Left lung (tissue), 10 donors: ENCODE results near the gene LAMA4. TPM values are rescaled to one million over a fixed set of nuclear protein-coding genes. Genes with fewer than 3 reads are reported as not detected.

Source experiments
- ATAC-seq: fragments of 200-7000 bp; cut with Tn5 transposase; one replicate; pipeline ENCODE4 v1.9.1; 2020; ENCODE audit warnings: moderate library complexity
- DNase-seq, 4 donors: peaks; one replicate each; pipeline ENCODE4 v3.0.0-alpha.2; 2013 to 2020
- H3K27ac ChIP-seq, 2 donors: fragments of 200-600 bp; sonication (generic) in 1 of 2; one replicate each; pipeline versions ENCODE4 v1.5.0 to v1.8.0; 2020 to 2021
- H3K27me3 ChIP-seq, 2 donors: fragments of 200-600 bp; sonication (generic) in 1 of 2; one replicate each; pipeline versions ENCODE4 v1.5.0 to v1.8.0; 2020 to 2021
- H3K36me3 ChIP-seq, 2 donors: fragments of 200-600 bp; sonication (generic) in 1 of 2; one replicate each; pipeline versions ENCODE4 v1.5.0 to v1.8.0; 2020 to 2021
- H3K4me1 ChIP-seq, 2 donors: fragments of 200-600 bp; one replicate each; pipeline ENCODE4 v1.8.0; 2021
- H3K4me3 ChIP-seq, 2 donors: fragments of 200-600 bp; sonication (generic) in 1 of 2; one replicate each; pipeline versions ENCODE4 v1.5.0 to v1.8.0; 2020 to 2021; ENCODE audit warnings: mild to moderate bottlenecking in 1 of 2
- H3K9me3 ChIP-seq, 2 donors: fragments of 200-600 bp; sonication (generic) in 1 of 2; one replicate each; pipeline versions ENCODE4 v1.5.0 to v1.8.0; 2020 to 2021
- CTCF ChIP-seq, 2 donors: fragments of 200-600 bp; sonication (generic) in 1 of 2; IDR thresholded peaks; one replicate each; pipeline versions ENCODE4 v1.5.0 to v1.8.0; 2021; ENCODE audit warnings: antibody characterized with exemption in 2 of 2
- intact Hi-C, 2 donors: fragments of 100-400 bp; cut with DNase I; formaldehyde crosslinking; loops; one replicate each; pipeline versions ENCODE4 v1.11.2 to v1.14.2; 2022
- polyA plus RNA-seq, 6 donors: library from polyadenylated mRNA; unstranded; fragments of 120-200 nt; gene quantifications; one replicate each; pipeline ENCODE4 v1.2.1, GENCODE V29; 2013; ENCODE audit not compliant: insufficient read length in 6 of 6
- total RNA-seq, 2 donors: library from RNA; stranded (reverse); fragmentation: NEBNext Ultra II Directional; extraction: Animal tissue kit (Norgen Biotek cat#: 25700); gene quantifications; one replicate each; pipeline ENCODE4 v1.2.1, GENCODE V29; 2021
- donor health status: DM: no; HTN: yes; CAD: no.
- donor health status: DM: no; HTN: no; CAD: no.

Gene LAMA4
- total and polyA plus RNA-seq, 8 donors = 87.5 to 258 (median 216) TPM

DNA sequence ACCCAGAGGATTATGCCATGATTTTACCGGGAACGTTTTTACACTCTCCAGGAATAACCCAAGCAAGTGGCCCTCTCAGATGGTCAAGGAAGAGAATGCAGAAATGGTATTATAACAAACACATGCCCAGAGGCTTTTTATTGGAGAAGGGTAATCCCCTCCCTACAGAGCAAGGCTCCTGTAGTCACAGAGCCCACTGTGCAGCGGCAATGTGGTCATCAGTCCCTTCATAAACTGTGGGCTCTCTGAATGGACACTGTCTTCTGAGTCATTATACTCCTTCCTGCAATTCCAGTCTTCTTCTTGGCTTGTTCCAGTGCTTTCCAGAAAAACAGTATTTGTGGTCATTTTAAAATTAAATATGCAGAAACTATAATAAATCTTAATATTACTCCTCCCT, 74.7 kb downstream of the LAMA4 start:
- TF ChIP-seq CTCF (IDR thresholded peaks at IDR 0.05) = no peak
- ATAC-seq = peak; percentile 14
- no peak for DNase-seq
- Histone ChIP-seq H3K9me3 (no peaks in the 10 kb centered on the region), H3K27ac (no peak overlapping the region), H3K27me3 (no peaks in the 10 kb centered on the region), H3K36me3 (peaks cover 0 to 9% of the 10 kb centered on the region in 2 donors), H3K4me1 (no peaks in the 10 kb centered on the region), H3K4me3 (no peak overlapping the region)
- intact Hi-C loops = loop anchor here (5.0 to 10.0 kb wide), 2 partner anchors 125 to 133 kb away; no protein-coding TSS in a partner anchor

DNA sequence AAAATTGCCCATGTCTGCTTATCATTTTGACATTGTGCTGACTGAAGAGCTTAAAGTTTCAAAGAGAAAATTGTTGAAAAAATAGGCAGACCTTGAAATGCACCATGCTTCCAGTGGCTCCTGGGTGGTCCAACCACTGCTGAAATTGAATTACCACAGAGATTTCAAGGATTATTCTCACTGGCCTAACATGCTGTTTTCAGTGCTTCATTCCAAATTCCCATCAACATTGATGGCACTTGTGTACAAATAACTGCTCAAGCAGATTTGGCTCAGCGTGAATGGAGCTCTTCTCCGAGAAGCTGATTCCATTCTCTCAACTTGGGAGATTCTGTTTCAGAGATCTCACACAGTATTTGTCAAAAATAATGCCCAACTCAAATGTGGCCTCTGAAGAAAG, 75.5 kb downstream of the LAMA4 start:
- H3K27me3 ChIP-seq = no peaks in the 10 kb centered on the region
- no peak overlapping the region for H3K27ac ChIP-seq
- no peak for ATAC-seq
- H3K4me3 ChIP-seq = no peak overlapping the region
- no peaks in the 10 kb centered on the region for H3K9me3 ChIP-seq
- intact Hi-C loops = loop anchor here in 1 of 2 donors (5.0 kb wide), 1 partner anchor 133 kb away; no protein-coding TSS in a partner anchor
- no peak for TF ChIP-seq CTCF (IDR thresholded peaks at IDR 0.05)
- peaks cover 0 to 13% of the 10 kb centered on the region in 2 donors for H3K36me3 ChIP-seq
- H3K4me1 ChIP-seq = no peaks in the 10 kb centered on the region
- DNase-seq = no peak

DNA sequence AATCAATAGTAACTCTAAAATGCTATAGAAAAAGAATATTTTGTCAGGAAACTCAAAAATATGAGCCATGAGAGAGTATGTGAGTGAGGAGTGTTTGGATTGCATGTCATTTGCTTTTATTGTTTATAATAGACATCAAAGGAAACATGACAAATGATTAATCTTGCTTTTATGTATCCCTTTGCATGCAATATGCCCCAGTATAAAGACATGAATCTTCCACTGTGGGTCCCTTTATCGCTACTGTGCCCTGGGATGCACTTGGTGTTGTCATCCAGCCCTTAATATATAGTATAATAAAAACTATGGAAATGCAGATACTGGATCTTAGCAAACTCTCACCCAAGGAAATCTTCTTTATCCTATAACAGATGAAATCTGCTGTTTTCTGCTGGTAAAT, 77.3 kb downstream of the LAMA4 start:
- ATAC-seq = no peak
- no peaks in the 10 kb centered on the region for H3K4me1 ChIP-seq
- H3K9me3 ChIP-seq = no peaks in the 10 kb centered on the region
- H3K27ac ChIP-seq = no peak overlapping the region
- no peak for TF ChIP-seq CTCF (IDR thresholded peaks at IDR 0.05)
- H3K27me3 ChIP-seq = no peaks in the 10 kb centered on the region
- no peak for DNase-seq
- intact Hi-C loops = loop anchor here in 1 of 2 donors (5.0 kb wide), 1 partner anchor 135 kb away; no protein-coding TSS in a partner anchor
- no peak overlapping the region for H3K4me3 ChIP-seq
- H3K36me3 ChIP-seq = peaks cover 0 to 13% of the 10 kb centered on the region in 2 donors

DNA sequence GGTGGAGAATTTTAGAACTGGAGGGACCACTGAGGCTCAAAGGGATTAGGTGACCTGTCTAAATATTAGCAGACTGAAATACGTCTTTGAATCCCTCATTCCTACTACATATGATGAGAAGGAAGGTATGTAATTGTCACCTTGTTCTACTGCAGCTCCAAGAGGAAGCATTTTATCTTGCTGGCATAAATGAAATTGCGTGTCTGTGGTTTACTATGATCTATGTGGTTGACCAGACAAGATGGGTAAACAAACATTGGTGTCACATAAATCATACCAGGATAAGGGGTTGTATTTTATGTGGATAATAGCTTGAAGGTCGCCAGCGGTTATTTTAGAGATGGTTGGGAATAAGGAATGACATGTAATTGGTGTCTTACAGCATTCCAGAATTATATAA, 78.2 kb downstream of the LAMA4 start:
- H3K27me3 ChIP-seq = no peaks in the 10 kb centered on the region
- DNase-seq (no peak), ATAC-seq (no peak)
- H3K4me3 ChIP-seq = no peak overlapping the region
- TF ChIP-seq CTCF (IDR thresholded peaks at IDR 0.05) = no peak
- no peaks in the 10 kb centered on the region for H3K9me3 ChIP-seq
- no peak overlapping the region for H3K27ac ChIP-seq
- no peaks in the 10 kb centered on the region for H3K4me1 ChIP-seq
- H3K36me3 ChIP-seq = peaks cover 0 to 13% of the 10 kb centered on the region in 2 donors
- intact Hi-C loops = loop anchor here in 1 of 2 donors (5.0 kb wide), 1 partner anchor 136 kb away; no protein-coding TSS in a partner anchor

DNA sequence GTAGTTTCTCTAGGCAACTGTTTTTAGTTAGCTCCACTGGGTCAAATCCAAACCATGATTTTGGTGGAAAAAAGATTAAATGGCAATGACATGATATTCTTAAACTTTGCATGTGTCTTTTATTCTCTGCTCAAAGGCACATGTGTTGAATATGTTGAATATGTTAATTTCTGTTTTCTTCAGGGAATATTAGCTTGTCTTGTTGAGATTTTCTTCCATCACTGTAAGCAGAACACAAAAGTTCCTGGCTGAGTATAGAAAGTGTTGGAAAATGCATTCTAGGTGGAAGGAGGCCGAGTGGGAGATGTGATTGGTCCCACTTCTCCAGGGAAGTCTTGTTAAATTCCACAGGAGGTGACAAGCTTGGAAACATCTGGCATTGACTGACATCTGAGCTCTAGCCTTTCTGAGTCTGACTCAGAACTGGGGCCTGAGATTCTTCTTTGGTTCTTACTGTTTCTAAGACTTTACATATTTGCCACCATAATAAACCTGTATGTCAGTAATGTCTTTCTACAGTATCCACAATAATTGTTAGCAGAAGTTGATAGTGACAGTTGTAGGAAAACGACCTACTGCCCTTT, 81.1 kb downstream of the LAMA4 start:
- Histone ChIP-seq H3K4me3 (no peak overlapping the region), H3K36me3 (peaks cover 0 to 17% of the 10 kb centered on the region in 2 donors), H3K27ac (no peak overlapping the region), H3K4me1 (no peaks in the 10 kb centered on the region), H3K9me3 (no peaks in the 10 kb centered on the region), H3K27me3 (no peaks in the 10 kb centered on the region)
- TF ChIP-seq CTCF (IDR thresholded peaks at IDR 0.05) = no peak
- no peak for ATAC-seq
- no peak for DNase-seq
- intact Hi-C loops = no loop called here
